HG03175 (cell line): ENCODE results near the gene ANAPC16.
"Not testable (repeated sequence)": the region's sequence is repeated elsewhere in the genome, so short reads cannot be mapped to it uniquely, and the experiment has no call there.

ENCODE experiments used
- ATAC-seq: cut with Tn5 transposase; IDR thresholded peaks from one replicate; pipeline ENCODE4 v1.9.1; 2021; ENCODE audit warnings: mild to moderate bottlenecking, moderate library complexity; ENCODE audit not compliant: unreplicated experiment

The ANAPC16 gene

DNA sequence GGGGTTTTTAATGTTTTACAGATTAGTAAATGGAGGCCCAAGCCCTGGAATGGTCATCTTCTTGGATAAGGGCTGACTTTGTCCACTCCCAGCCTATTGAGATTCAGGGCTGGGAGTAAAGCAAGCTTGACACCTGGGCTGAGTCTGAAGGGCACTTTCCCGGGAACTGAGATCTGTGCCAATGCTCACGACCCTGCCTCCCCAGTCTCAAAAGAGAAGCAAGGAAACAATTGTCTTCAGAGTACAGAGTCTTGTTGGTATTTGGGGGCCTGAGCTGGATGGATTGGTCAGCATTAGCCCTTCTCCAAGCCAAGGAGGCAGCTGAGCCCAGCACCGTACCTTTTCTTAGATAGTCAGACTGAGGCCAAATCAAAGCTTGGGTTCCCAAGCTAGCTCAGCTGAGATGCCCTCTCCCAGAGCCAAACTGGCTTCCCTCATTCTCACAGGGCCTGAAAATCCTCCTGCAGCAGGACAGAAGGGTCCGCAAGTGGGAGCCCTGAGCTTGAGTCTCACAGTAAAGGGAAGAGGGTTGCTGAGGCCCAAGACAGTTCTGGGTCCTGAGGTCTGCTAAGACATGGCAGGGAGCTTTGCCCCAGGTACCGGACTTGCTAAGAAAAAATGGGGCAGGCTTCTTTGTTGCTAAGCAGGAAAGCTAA is 61.7 kb downstream of the ANAPC16 start:
- ATAC-seq, result no peak

DNA sequence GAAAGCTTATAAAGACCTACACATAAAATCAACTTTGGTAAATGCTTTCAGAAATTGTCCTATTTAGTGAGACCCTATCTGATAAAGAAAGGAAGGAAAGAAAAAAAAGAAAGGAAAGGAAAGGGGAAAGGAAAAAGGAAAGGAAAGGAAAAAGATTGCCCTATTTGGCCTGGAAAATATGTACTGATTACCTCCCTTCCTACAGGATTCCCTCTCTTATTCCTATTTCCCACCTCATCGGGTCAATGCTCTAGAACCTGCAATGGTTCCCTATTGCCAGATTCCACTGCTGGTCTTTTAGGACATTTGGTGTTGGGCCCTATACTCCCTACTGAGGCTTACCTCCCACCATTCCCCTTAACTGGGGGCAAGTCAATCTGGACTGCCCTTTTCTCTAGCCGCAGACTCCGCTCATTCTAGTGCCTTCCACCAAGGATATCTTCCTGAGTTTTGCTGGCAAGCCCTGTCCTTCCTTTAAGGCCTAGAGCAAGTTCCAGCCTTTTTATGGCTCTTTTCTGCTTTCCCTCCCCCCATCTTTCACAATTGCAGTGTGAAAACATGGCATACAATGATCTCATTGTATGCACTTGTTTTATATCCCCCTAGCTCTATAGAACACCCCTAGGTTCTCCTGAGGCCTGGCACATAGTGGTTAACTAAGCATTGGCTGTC is 62.3 kb downstream of the ANAPC16 start:
- no peak for ATAC-seq

DNA sequence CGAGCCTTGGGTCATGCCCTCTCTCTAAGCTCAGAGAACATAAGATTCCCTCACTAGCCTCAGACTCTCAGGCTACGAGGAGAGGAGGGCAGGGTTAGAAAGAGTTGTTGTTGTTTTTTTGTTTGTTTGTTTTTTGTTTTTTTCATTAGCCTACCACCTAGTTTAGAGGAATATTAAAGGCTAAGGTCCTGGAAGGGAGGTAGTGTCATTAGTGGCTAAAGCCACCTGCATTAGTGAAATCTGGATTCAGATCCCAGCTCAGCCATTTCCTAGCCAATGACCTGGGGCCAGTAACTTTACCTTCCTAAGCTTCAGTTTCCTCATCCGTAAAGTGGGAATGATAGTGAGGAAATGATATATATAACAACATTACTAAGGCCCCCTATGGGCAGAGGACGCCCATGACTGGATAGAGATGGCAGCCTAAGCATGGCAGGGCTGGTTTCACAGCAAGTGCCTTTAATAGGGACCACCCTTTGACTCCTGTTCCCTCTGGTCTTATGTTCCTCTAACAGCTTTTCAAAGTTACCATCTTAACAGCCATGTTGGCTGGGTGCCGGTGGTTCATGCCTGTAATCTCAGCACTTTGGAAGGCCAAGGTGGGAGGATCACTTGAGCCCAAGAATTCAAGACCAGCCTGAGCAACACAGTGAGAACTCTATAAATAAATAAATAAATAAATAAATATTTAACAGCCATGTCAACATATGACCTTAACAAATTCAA is 63.0 kb downstream of the ANAPC16 start:
- ATAC-seq, result no peak

DNA sequence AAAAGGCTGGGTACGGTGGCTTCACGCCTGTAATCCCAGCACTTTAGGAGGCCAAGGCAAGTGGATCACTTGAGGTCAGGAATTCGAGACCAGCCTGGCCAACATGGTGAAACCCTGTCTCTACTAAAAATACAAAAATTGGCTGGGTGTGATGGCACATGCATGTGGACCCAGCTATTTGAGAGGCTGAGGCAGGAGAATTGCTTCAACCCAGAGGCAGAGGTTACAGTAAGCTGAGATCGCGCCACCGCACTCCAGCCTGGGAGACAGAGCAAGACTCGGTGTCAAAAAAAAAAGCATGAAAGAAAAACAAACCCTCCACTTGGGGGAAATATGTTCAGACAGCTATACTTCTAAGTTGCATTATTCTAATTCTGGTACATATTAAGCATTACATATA is 63.8 kb downstream of the ANAPC16 start:
- ATAC-seq, result not testable (repeated sequence)

DNA sequence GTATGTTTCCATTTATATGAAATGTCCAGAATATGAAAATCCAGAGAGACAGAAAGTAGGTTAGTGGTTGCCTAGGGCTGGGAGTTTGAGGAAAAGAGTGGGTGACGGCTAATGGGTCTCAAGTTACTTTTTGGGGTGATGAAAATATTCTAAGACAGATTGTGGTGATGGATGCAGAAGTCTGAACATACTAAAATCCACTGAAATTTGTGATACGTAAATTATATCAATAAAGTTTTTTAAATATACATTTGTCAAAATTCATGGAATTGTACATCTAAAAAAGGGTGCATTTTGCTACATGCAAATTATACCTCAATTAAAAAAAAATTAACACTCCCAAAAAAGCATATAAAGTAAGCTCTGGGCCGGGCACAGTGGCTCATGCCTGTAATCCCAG is 67.3 kb downstream of the ANAPC16 start:
- no peak for ATAC-seq
